A549 treated with Hydrocortisone at 1 μM for 4 hours (cell line): ENCODE measurements around the gene DLX3. TPM values are rescaled to one million over a fixed set of nuclear protein-coding genes. Genes with fewer than 3 reads are reported as not detected.

Source experiments
- total RNA-seq: library from RNA; stranded (reverse); fragments of 200-300 nt; extraction: Qiagen RNA extraction; gene quantifications from 5 replicates; pipeline ENCODE4 v1.2.3, GENCODE V29; 2022

DLX3 gene
- total RNA-seq, result 0.05 to 0.16 TPM (median 0.07 TPM) in 4 of 5 replicates, not detected in the other

DNA sequence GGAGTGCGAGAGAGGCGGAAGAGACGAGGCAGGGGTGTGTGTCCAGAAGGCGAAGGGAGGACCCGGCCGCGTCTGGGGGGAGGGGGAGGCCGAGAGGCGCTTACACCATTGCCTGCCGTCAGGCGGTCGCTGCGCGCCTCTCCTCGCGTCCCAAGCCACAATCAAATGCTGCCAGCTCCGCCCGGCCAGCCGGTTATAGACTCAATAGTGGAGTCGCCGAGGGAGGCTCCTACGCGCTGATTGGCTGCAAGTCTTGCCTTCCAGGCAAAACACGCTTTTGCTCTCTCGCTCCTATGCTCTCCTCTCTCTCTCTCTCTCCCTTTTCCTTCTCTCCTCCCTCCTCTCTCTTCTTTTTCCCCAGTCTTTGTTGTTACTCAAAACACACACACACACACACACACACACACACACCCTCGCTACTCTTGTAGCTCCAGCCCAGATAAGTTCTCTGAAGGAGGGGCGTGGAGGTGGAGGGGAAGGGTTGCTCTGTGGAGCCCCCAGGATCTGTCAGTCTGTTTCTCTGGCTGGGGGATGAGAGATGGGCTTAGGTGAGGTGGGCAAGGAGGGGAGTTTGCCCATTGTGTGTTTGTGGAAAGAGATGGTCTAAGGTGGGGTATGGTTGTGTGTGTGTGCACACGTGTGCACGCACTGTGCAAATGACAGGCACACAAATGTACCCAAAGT is at the start of gene DLX3:
Gene DLX3 (minus strand): TSS at position 170 of the 684 bp plus-strand sequence. CDS start 226 bp downstream, outside the sequence.

GRCh38 chr17:49969134-49969759 is 25.8 kb downstream of the DLX3 start, which contains the start of gene DLX4:
DLX4 (plus strand) TSS chr17:49969190; CDS start chr17:49969469, 279 bp downstream.

Other genes starting within 250 kb of the DLX3 start
- 1.2 to 1.7 TPM (median 1.5 TPM) in 5 replicates for gene FAM117A, start 231.1 kb downstream of the DLX3 start, total RNA-seq
- 27.5 to 32.7 TPM (median 28.6 TPM) in 5 replicates for gene KAT7, start 206.5 kb downstream of the DLX3 start, total RNA-seq
- gene TAC4, start 147.2 kb downstream of the DLX3 start, total RNA-seq, result not detected in 5 replicates
- gene DLX4, start 26.0 kb downstream of the DLX3 start, total RNA-seq, result 1.8 to 2.9 TPM (median 2.7 TPM) in 5 replicates
- 360 to 414 TPM (median 396 TPM) in 5 replicates for gene ITGA3, start 60.9 kb upstream of the DLX3 start, total RNA-seq
- 13.8 to 17.7 TPM (median 15.1 TPM) in 5 replicates for gene PDK2, start 100.1 kb upstream of the DLX3 start, total RNA-seq
- 0.35 to 0.56 TPM (median 0.37 TPM) in 5 replicates for gene SAMD14, start 134.9 kb upstream of the DLX3 start, total RNA-seq
- 46.7 to 50.9 TPM (median 47.8 TPM) in 5 replicates for gene PPP1R9B, start 155.5 kb upstream of the DLX3 start, total RNA-seq
- gene SGCA, start 170.8 kb upstream of the DLX3 start, total RNA-seq, result 1.1 to 2.9 TPM (median 1.7 TPM) in 5 replicates
- gene COL1A1, start 206.4 kb upstream of the DLX3 start, total RNA-seq, result 4.5 to 10.2 TPM (median 8.8 TPM) in 5 replicates